Lower leg skin (tissue), 3 donors: ENCODE results near the gene TRAK1.

Experiments
- CTCF ChIP-seq, 3 donors: fragments of 450-650 bp; IDR thresholded peaks; one replicate each; pipeline ENCODE4 v1.5.1; 2016; ENCODE audit warnings: antibody characterized with exemption in 3 of 3, mild to moderate bottlenecking in 3 of 3, moderate library complexity in 2 of 3
- POLR2A ChIP-seq, 2 donors: fragments of 450-650 bp; IDR thresholded peaks; one replicate each; pipeline ENCODE4 v1.6.1; 2016 to 2017; ENCODE audit warnings: antibody characterized with exemption in 2 of 2, mild to moderate bottlenecking in 1 of 2, moderate library complexity in 1 of 2

GRCh38 chr3:42174679-42175385 lies 83.7 kb downstream of the TRAK1 start:
- TF ChIP-seq CTCF (IDR thresholded peaks at IDR 0.05): no peak
- TF ChIP-seq POLR2A (IDR thresholded peaks at IDR 0.05): no peak
